Heart right ventricle (tissue), 16 donors: ENCODE data around the gene BTBD2. TPM values are rescaled to one million over a fixed set of nuclear protein-coding genes. Genes with fewer than 3 reads are reported as not detected.

Experiments used
- ATAC-seq, 8 donors: fragments of 200-7000 bp; cut with Tn5 transposase; one replicate each; pipeline ENCODE4 v1.9.1; 2020; ENCODE audit warnings: mild to moderate bottlenecking in 8 of 8, moderate library complexity in 8 of 8, moderate number of reproducible peaks in 1 of 8
- DNase-seq, 2 donors: peaks; one replicate each; pipeline ENCODE4 v3.0.0-alpha.2; 2020
- H3K27ac ChIP-seq, 10 donors: fragments of 200-600 bp; sonication (generic) in 2 of 10; one replicate each; pipeline versions ENCODE4 v1.5.0 to v1.8.0; 2020 to 2022; ENCODE audit warnings: mild to moderate bottlenecking in 3 of 10
- H3K27me3 ChIP-seq, 7 donors: fragments of 200-600 bp; one replicate each; pipeline ENCODE4 v1.8.0; 2021 to 2022; ENCODE audit warnings: mild to moderate bottlenecking in 2 of 7
- H3K36me3 ChIP-seq, 9 donors: fragments of 200-600 bp; sonication (generic) in 1 of 9; one replicate each; pipeline versions ENCODE4 v1.5.0 to v1.8.0; 2020 to 2022; ENCODE audit warnings: mild to moderate bottlenecking in 2 of 9
- H3K4me1 ChIP-seq, 9 donors: fragments of 200-600 bp; sonication (generic) in 1 of 9; one replicate each; pipeline versions ENCODE4 v1.5.0 to v1.8.0; 2020 to 2022; ENCODE audit warnings: mild to moderate bottlenecking in 4 of 9
- H3K4me3 ChIP-seq, 10 donors: fragments of 200-600 bp; sonication (generic) in 2 of 10; one replicate each; pipeline versions ENCODE4 v1.5.0 to v1.8.0; 2020 to 2022; ENCODE audit warnings: mild to moderate bottlenecking in 7 of 10, moderate library complexity in 2 of 10
- H3K9me3 ChIP-seq, 11 donors: fragments of 200-600 bp in 10 of 11; sonication (generic) in 2 of 11; one replicate each; pipeline versions ENCODE4 v1.5.0 to v1.8.0; 2013 to 2022; ENCODE audit warnings: mild to moderate bottlenecking in 2 of 11, control low read depth in 1 of 11, moderate library complexity in 1 of 11
- CTCF ChIP-seq, 9 donors: fragments of 200-600 bp; sonication (generic) in 2 of 9; IDR thresholded peaks; one replicate each; pipeline versions ENCODE4 v1.5.0 to v1.8.0; 2021 to 2022; ENCODE audit warnings: antibody characterized with exemption in 9 of 9, mild to moderate bottlenecking in 5 of 9, moderate library complexity in 1 of 9
- WGBS, 2 donors: extraction: QIAGEN DNeasy Blood & Tissue Kit; methylation state at CpG; one replicate each; pipeline ENCODE4 v1.1.7; 2013; ENCODE audit warnings: inconsistent platforms in 1 of 2; 5-methylcytosine and 5-hydroxymethylcytosine counted together
- intact Hi-C, 10 donors: fragments of 100-400 bp; cut with DNase I; formaldehyde crosslinking; loops; one replicate each; pipeline versions ENCODE4 v1.11.1 to v1.14.2; 2022
- long read RNA-seq, 3 donors: library from polyadenylated mRNA; unstranded; transcript quantifications; one replicate each; pipeline ENCODE4 v2.0.0, GENCODE V29; 2020 to 2021
- polyA plus RNA-seq, 2 donors: library from polyadenylated mRNA; stranded (reverse); fragments of 200-250 nt; gene quantifications; one replicate each; pipeline ENCODE4 v1.2.3, GENCODE V29; 2013
- total RNA-seq, 10 donors: library from RNA; stranded (reverse); fragmentation: NEBNext Ultra II Directional in 3 of 10; extraction: Animal tissue kit (Norgen Biotek cat#: 25700) in 3 of 10; gene quantifications; one replicate each; pipeline versions ENCODE4 v1.2.1 to v1.2.4, GENCODE V29; 2021 to 2023
- donor health status: Arrhythmogenic right ventricular cardiomyopathy.
- donor health status: ischemic (EF 13 %, LVEDD 7.1; RV severe dilation, severe dysfunction).
- donor health status: healthy with polysubstance abuse.
- donor health status: DM: no; HTN: yes; CAD: no.
- donor health status: DM: no; HTN: no; CAD: no.
- donor health status: ischemic (EF 25% LVEDD 6.9; RV normal size, moderate dysfunction).
- donor health status: ischemic (EF 25% LVEDD 5.7; RV mildly dilated, moderate dysfunction).
- donor health status: healthy.
- donor health status: DM: yes; HTN: yes; CAD: no.
- donor health status: Ischemic cardiomyopathy.
- donor health status: ischemic (EF 35%, LVEDD 5.7; RV mildly dilated, moderate dysfunction).
- donor health status: nonischemic (EF 11% LVEDD 7.7; RV severe dilation, severe dysfunction).
- donor health status: DM: yes; HTN: yes; CAD: no.
- donor health status: PGD.
- donor health status: ischemic (EF 29% LVEDD 5.4; RV normal size, mild dysfunction).
- donor health status: nonischemic (EF 23%, LVEDD 6.1; RV moderate dilation, normal function).

BTBD2 gene
- total RNA-seq (10 to 100 TPM; 45.1 to 70.4 (median 56.6) TPM), polyA plus RNA-seq (10 to 100 TPM; 42.8 to 55.2 TPM)
- long read RNA-seq, donor 1, transcript BTBD2-201 (9 exons, 2,649 nt): major isoform, 44 of 88 reads
- long read RNA-seq, donor 1, partial matches to known transcripts: 34 of 88 reads
- long read RNA-seq, donor 1, other reads (novel, unspliced or antisense): 10 of 88 reads
- long read RNA-seq, donor 2, transcript BTBD2-201 (9 exons, 2,649 nt): major isoform, 58 of 108 reads
- long read RNA-seq, donor 2, partial matches to known transcripts: 29 of 108 reads
- long read RNA-seq, donor 2, other reads (novel, unspliced or antisense): 19 of 108 reads
- long read RNA-seq, donor 3, transcript BTBD2-201 (9 exons, 2,649 nt): major isoform, 8 of 84 reads
- long read RNA-seq, donor 3, partial matches to known transcripts: 64 of 84 reads
- long read RNA-seq, donor 3, other reads (novel, unspliced or antisense): 9 of 84 reads

- Histone ChIP-seq H3K4me1 (peaks cover 4 to 24% (median 9%) of the 10 kb centered on the region in 9 donors), H3K27ac (peak within 1 kb of the TSS in 9 of 10 donors; percentile 47 to 71 (median 64)), H3K27me3 (no peaks in the 10 kb centered on the region), H3K36me3 (no peaks in the 10 kb centered on the region), H3K4me3 (peak within 1 kb of the TSS; percentile 10 to 66 (median 62)), H3K9me3 (no peaks in the 10 kb centered on the region)
- intact Hi-C loops: loop anchor here in 3 of 10 donors (5.0 kb wide), 4 partner anchors 37 to 83 kb away; partner anchors contain the start of gene MKNK2 (in 1 of the 3)
- WGBS, 2 donors: 1 to 12% methylated on average over 5 to 19 of the region's 20 CpGs
- ATAC-seq (peak in 1 of 8 donors; percentile 13), DNase-seq (peak; percentile 66 to 82)
- no peak for TF ChIP-seq CTCF (IDR thresholded peaks at IDR 0.05)
Measured at GRCh38 chr19:2015608-2015950, at the start of gene BTBD2. Gene BTBD2, minus strand, starts transcription at chr19:2015714. Its CDS starts 11 bp downstream, at chr19:2015703.

GRCh38 chr19:2064788-2065524, 49.4 kb upstream of the BTBD2 start:
- ATAC-seq: peak in 6 of 8 donors; percentile 2 to 74 (median 20)
- peak overlapping the region; percentile 50 to 98 (median 86) for H3K27ac ChIP-seq

GRCh38 chr19:2064395-2064787, 48.9 kb upstream of the BTBD2 start:
- Histone ChIP-seq H3K27ac (peak overlapping the region; percentile 50 to 98 (median 86)), H3K4me3 (peak overlapping the region in 6 of 10 donors; percentile 11 to 22 (median 15))
- intact Hi-C loops: loop anchor here in 2 of 10 donors (10.0 kb wide), 2 partner anchors 140 to 200 kb away; partner anchors contain the start of gene KLF16 (in 1 of the 2)

More at GRCh38 chr19:2064788-2065524, 49.4 kb upstream of the BTBD2 start:
- Histone ChIP-seq H3K36me3 (peaks cover 0 to 3% (median 0%) of the 10 kb centered on the region in 9 donors), H3K9me3 (no peaks in the 10 kb centered on the region), H3K4me3 (peak overlapping the region in 6 of 10 donors; percentile 11 to 22 (median 15)), H3K4me1 (peaks cover 13 to 56% (median 40%) of the 10 kb centered on the region in 9 donors), H3K27me3 (no peaks in the 10 kb centered on the region)
- intact Hi-C loops: loop anchor here in 7 of 10 donors (5.0 to 10.0 kb wide), 6 partner anchors 43 to 200 kb away; partner anchors contain the start of genes BTBD2 (in 1 of the 7) and KLF16 (in 1 of the 7)
- TF ChIP-seq CTCF (IDR thresholded peaks at IDR 0.05): peak in 5 of 9 donors; percentile 8 to 26 (median 11)
- peak in 1 of 2 donors; percentile 66 for DNase-seq
- 48 to 53% methylated on average over 38 of the region's 38 CpGs for WGBS, 2 donors

More at GRCh38 chr19:2064395-2064787, 48.9 kb upstream of the BTBD2 start:
- 66 to 67% methylated on average over 13 of the region's 13 CpGs for WGBS, 2 donors
- TF ChIP-seq CTCF (IDR thresholded peaks at IDR 0.05): no peak
- peak in 2 of 8 donors; percentile 0 to 2 for ATAC-seq
- H3K4me1 ChIP-seq: peaks cover 19 to 56% (median 40%) of the 10 kb centered on the region in 9 donors
- no peaks in the 10 kb centered on the region for H3K27me3 ChIP-seq
- H3K36me3 ChIP-seq: no peaks in the 10 kb centered on the region
- DNase-seq: no peak
- H3K9me3 ChIP-seq: no peaks in the 10 kb centered on the region
